MCF 10A (cell line): Measurements from ENCODE around the gene PLEKHA6. TPM values are rescaled to one million over a fixed set of nuclear protein-coding genes. Genes with fewer than 3 reads are reported as not detected.
A peak's percentile ranks its signal among the peaks of the same experiment; 100 is the strongest.

ENCODE experiments used
- BruUV-seq: library from RNA; stranded (reverse); fragments of 400-500 nt; replicated peaks from 2 replicates; lab custom pipeline; 2021; lab: Mats Ljungman, UMichigan
- CTCF ChIA-PET: fragments of 300-600 bp; sonication (Branson Sonifier 250); formaldehyde crosslinking; extraction: SDS; loops from one replicate; lab custom pipeline; 2021; ENCODE audit warnings: antibody characterized with exemption, inconsistent platforms; lab: Yijun Ruan, JAX
- POLR2A ChIA-PET: fragments of 300-600, 350-650 bp; sonication (Branson Sonifier 250); formaldehyde crosslinking; extraction: SDS; loops from one replicate; lab custom pipeline; 2020; ENCODE audit warnings: antibody characterized with exemption, inconsistent platforms; lab: Yijun Ruan, JAX
- DNase-seq: peaks from one replicate; pipeline ENCODE4 v3.0.0-alpha.2; 2018; ENCODE audit not compliant: unreplicated experiment
- H3K27ac Mint-ChIP-seq: one replicate; pipeline ENCODE4 v1.8.0; 2022; ENCODE audit warnings: mild to moderate bottlenecking, low read depth, mixed read lengths; ENCODE audit not compliant: unreplicated experiment
- H3K27me3 Mint-ChIP-seq: one replicate; pipeline ENCODE4 v1.8.0; 2022; ENCODE audit warnings: mixed read lengths; ENCODE audit not compliant: insufficient read depth, unreplicated experiment
- H3K36me3 Mint-ChIP-seq: one replicate; pipeline ENCODE4 v1.8.0; 2022; ENCODE audit warnings: mild to moderate bottlenecking, moderate library complexity, mixed read lengths; ENCODE audit not compliant: insufficient read depth, unreplicated experiment
- H3K4me1 Mint-ChIP-seq: one replicate; pipeline ENCODE4 v1.8.0; 2022; ENCODE audit warnings: mixed read lengths; ENCODE audit not compliant: insufficient read depth, unreplicated experiment
- H3K4me3 Mint-ChIP-seq: one replicate; pipeline ENCODE4 v1.8.0; 2022; ENCODE audit warnings: mild to moderate bottlenecking, moderate library complexity, mixed read lengths; ENCODE audit not compliant: unreplicated experiment
- H3K9me3 Mint-ChIP-seq: one replicate; pipeline ENCODE4 v1.8.0; 2022; ENCODE audit warnings: mixed read lengths; ENCODE audit not compliant: unreplicated experiment
- intact Hi-C: fragments of 100-400 bp; cut with micrococcal nuclease; formaldehyde crosslinking; loops from 2 replicates; pipeline ENCODE4 v1.14.1; 2022
- total RNA-seq: library from RNA; stranded (reverse); gene quantifications from 2 replicates; pipeline ENCODE4 v1.2.3, GENCODE V29; 2022
- TF ChIP-seq, protein P1 (sequence below): fragments of 200-600 bp; IDR thresholded peaks from one replicate; pipeline ENCODE4 v1.8.0; 2022; ENCODE audit warnings: antibody characterized with exemption, mild to moderate bottlenecking; ENCODE audit not compliant: unreplicated experiment

The PLEKHA6 gene
- total RNA-seq, 1 experiment from 2014 or later: 75.9 TPM

DNA sequence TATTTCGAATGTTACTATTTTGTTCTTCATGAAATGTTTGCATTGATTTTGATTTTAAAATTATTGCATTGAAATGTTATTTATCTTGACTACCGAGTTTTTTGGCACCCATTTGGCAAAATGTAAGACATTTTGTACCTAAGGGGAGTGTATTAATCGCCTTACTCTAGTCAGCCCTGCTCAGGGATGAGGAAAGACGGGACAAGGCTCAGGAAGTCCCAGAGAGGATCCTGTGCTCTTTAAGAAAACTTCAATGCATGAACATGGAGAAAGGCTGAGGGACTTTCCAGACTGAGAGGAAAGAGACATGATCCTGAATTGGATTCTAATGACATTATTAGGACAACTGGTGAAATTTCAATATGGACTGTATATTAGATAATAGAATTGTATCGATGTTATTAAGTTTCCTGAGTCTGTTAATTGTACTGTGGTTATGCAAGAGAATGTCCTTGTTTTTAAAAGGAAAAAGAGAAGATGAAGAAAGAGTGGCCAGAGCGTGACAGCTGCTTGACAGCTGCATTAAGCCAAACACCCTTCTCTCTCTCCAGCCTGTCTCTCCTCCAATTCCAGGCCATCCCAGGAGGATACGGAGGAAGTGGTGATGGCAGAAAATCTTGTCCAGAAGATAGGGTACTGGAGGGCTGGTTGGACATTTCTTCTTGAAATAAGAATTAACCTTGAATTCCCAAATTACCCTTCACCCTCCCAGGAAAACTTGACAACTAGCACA is 66.0 kb downstream of the PLEKHA6 start:
- CTCF ChIA-PET: interaction anchor here (0.8 to 1.6 kb wide), 2 partner anchors 68 to 70 kb away, joined by 3 to 18 read pairs; no protein-coding TSS in a partner anchor
- Mint-ChIP-seq H3K36me3 (no peaks in the 10 kb centered on the region), H3K27ac (peak overlapping the region; percentile 59), H3K27me3 (no peaks in the 10 kb centered on the region), H3K4me1 (peaks cover 55% of the 10 kb centered on the region), H3K4me3 (peak overlapping the region; percentile 52), H3K9me3 (no peaks in the 10 kb centered on the region)
- POLR2A ChIA-PET: interaction anchor here (0.6 to 19.7 kb wide), 19 partner anchors 11 to 667 kb away, joined by 3 to 413 read pairs (median 4); partner anchors contain the start of gene ATP2B4
- no TSS peak for BruUV-seq
- TF ChIP-seq, protein P1, sequence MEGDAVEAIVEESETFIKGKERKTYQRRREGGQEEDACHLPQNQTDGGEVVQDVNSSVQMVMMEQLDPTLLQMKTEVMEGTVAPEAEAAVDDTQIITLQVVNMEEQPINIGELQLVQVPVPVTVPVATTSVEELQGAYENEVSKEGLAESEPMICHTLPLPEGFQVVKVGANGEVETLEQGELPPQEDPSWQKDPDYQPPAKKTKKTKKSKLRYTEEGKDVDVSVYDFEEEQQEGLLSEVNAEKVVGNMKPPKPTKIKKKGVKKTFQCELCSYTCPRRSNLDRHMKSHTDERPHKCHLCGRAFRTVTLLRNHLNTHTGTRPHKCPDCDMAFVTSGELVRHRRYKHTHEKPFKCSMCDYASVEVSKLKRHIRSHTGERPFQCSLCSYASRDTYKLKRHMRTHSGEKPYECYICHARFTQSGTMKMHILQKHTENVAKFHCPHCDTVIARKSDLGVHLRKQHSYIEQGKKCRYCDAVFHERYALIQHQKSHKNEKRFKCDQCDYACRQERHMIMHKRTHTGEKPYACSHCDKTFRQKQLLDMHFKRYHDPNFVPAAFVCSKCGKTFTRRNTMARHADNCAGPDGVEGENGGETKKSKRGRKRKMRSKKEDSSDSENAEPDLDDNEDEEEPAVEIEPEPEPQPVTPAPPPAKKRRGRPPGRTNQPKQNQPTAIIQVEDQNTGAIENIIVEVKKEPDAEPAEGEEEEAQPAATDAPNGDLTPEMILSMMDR: no peak
- peak; percentile 80 for DNase-seq
- intact Hi-C loops: no loop called here

DNA sequence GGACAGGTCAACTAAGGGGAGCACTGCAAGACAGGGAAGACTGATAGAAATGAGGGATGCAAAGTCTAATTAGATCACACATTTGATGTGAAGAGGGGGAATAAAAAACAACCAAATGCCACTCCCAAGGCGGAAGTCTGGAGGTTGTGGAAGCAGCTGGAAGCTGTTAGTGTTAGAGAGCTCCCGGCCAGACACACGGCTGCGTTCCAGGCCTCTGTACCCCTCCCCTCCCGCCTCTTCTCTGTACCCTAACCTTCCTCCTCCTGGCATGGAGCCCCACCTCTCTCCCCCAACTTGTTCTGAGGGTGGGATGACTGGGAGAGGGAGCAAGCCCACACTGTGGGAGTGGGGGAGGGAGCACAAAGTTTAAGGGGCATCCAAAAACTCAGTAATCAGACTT is 67.0 kb downstream of the PLEKHA6 start:
- POLR2A ChIA-PET: interaction anchor here (0.5 to 19.7 kb wide), 3 partner anchors 15 to 45 kb away, joined by 3 to 413 read pairs (median 3); no protein-coding TSS in a partner anchor
- no peak for DNase-seq
- no peaks in the 10 kb centered on the region for H3K27me3 Mint-ChIP-seq
- no peak overlapping the region for H3K4me3 Mint-ChIP-seq
- H3K27ac Mint-ChIP-seq: peak overlapping the region; percentile 59
- H3K36me3 Mint-ChIP-seq: no peaks in the 10 kb centered on the region
- intact Hi-C loops: no loop called here
- TF ChIP-seq, protein P1: no peak
- peaks cover 63% of the 10 kb centered on the region for H3K4me1 Mint-ChIP-seq
- no peaks in the 10 kb centered on the region for H3K9me3 Mint-ChIP-seq
- CTCF ChIA-PET: interaction anchor here (0.7 to 1.6 kb wide), 2 partner anchors 71 to 214 kb away, joined by 4 to 18 read pairs; no protein-coding TSS in a partner anchor
- BruUV-seq: no TSS peak

DNA sequence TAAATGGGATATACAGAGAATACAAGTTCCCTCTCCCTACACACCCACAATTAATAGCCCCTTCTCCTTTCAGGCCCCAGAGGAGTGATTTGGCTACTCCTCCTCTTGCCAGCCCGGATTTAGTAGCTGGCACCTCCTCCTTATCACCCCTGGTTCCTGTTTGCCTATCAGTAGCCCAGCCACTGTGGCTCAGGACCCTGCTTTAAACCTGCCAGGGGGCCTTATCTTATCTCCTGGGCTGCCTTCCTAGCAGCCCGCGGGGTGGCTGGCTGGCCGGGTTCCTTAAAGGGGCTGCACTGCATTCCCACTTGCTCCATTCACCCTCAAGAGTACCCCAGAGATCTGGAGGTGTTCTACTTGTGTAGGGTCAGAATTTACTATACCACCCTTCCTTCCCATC is 70.4 kb downstream of the PLEKHA6 start:
- no peak overlapping the region for H3K27ac Mint-ChIP-seq
- ChIA-PET POLR2A (interaction anchor here (1.0 to 9.5 kb wide), 5 partner anchors 10 to 128 kb away, joined by 3 to 214 read pairs (median 6); no protein-coding TSS in a partner anchor), CTCF (interaction anchor here (1.1 to 3.4 kb wide), 4 partner anchors 10 to 126 kb away, joined by 3 to 28 read pairs (median 7); no protein-coding TSS in a partner anchor)
- intact Hi-C loops: loop anchor here (5.0 kb wide), 1 partner anchor 53 kb away; no protein-coding TSS in a partner anchor
- BruUV-seq: no TSS peak
- no peak overlapping the region for H3K4me3 Mint-ChIP-seq
- no peaks in the 10 kb centered on the region for H3K9me3 Mint-ChIP-seq
- H3K36me3 Mint-ChIP-seq: peaks cover 9% of the 10 kb centered on the region
- DNase-seq: no peak
- H3K4me1 Mint-ChIP-seq: peaks cover 74% of the 10 kb centered on the region
- TF ChIP-seq, protein P1: no peak
- H3K27me3 Mint-ChIP-seq: no peaks in the 10 kb centered on the region

DNA sequence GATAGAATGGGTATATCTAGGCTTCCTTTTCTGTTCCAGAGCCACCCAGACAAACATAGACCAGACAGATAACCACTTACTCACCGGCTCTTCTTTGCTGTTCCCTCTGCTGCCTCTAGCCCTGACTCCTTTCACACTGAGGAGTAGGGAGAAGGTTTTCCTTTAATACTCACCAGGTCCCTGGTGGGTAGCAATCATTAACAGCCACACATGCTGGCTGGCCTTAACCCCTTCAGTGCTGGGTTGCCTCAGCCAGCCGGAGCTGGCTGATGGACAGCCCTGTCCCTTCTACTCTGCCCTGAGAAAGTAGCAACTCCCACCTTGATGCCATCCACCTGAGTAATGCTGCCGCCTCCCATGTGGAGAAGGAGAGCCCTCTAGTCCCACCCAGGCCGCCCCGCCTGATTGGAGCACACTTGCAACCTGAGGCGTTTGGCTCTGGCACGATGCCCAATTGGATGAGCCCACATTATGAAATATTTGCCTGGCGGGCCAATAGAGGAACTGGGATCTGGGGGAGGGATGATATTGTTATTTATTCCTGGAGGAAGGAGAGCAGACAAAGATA is 71.6 kb downstream of the PLEKHA6 start:
- DNase-seq: peak; percentile 100
- TF ChIP-seq, protein P1: no peak
- H3K27ac Mint-ChIP-seq: peak overlapping the region; percentile 88
- intact Hi-C loops: loop anchor here (1.0 to 5.0 kb wide), 5 partner anchors 30 to 75 kb away; no protein-coding TSS in a partner anchor
- H3K36me3 Mint-ChIP-seq: peaks cover 9% of the 10 kb centered on the region
- H3K4me3 Mint-ChIP-seq: peak overlapping the region; percentile 89
- H3K4me1 Mint-ChIP-seq: peaks cover 74% of the 10 kb centered on the region
- no peaks in the 10 kb centered on the region for H3K9me3 Mint-ChIP-seq
- H3K27me3 Mint-ChIP-seq: no peaks in the 10 kb centered on the region
- ChIA-PET CTCF (interaction anchor here (0.5 to 7.5 kb wide), 17 partner anchors 9 to 104 kb away, joined by 3 to 87 read pairs (median 4); partner anchors contain the start of gene GOLT1A), POLR2A (interaction anchor here (0.6 to 9.5 kb wide), 25 partner anchors 9 to 428 kb away, joined by 3 to 214 read pairs (median 6); no protein-coding TSS in a partner anchor)
- BruUV-seq: no TSS peak
